RCC 7860 (cell line): ENCODE results near the gene TMEM181.
"Not testable (repeated sequence)": the region's sequence is repeated elsewhere in the genome, so short reads cannot be mapped to it uniquely, and the experiment has no call there.

ENCODE experiments used
- DNase-seq: peaks from one replicate; pipeline ENCODE4 v3.0.0-alpha.2; 2015; ENCODE audit warnings: low spot score
- FAIRE-seq: peaks from 2 replicates; lab custom pipeline; 2012; peaks lifted over from hg19 to GRCh38; lab: Jason Lieb, UNC

TMEM181 gene

DNA sequence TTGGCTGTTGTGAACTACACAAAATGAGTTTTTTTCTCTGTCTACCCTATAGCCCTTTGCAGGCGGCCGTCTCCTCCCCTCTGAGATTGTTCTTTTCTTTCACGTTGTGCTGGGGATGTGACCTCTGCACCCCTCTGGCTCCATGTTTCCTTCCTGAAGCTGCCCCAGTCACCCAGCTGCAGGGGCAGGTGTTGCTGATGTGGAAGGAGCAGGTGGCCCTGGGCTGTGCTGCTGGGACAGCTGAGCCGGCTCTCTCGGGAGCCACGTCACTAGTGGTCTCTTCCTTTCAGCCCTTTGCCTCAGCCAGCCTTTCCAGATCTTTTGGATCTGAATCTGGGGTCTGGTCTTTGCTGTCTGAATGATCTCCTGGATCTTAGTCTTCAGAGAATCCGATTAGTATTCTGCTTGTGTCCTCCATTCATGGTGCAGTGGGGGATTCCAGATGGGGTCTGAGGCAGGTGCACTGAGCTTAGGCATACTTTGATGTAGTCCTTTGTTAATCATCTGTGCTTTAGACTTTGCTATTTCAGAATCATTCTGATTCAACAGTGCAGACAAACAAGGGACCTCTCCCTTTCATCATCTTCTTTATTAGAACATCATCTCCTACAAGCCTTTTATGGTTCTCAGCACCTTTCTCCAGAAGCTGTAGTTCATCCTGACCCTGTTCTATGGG, 31.4 kb downstream of the TMEM181 start:
- FAIRE-seq (no peak), DNase-seq (no peak)

DNA sequence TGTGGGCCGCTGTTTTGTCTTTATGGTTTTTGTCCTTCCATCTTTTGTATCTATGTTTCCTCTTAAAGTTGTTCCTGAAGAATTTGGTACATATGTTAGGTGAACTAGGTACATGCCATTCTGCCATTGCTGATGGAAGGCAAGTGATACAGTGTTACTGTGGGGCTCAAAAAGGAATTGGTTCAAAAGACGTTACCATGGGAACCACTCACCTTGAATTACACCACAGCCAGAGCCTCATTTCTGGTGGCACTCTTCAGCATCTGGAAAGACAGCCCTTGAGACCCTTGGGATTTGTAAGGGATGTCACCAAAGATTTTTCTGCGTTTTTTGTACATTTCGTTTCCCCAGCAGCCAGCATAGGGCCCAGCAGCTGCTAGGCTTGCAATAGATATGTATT, 31.9 kb downstream of the TMEM181 start:
- FAIRE-seq: no peak
- DNase-seq: no peak

DNA sequence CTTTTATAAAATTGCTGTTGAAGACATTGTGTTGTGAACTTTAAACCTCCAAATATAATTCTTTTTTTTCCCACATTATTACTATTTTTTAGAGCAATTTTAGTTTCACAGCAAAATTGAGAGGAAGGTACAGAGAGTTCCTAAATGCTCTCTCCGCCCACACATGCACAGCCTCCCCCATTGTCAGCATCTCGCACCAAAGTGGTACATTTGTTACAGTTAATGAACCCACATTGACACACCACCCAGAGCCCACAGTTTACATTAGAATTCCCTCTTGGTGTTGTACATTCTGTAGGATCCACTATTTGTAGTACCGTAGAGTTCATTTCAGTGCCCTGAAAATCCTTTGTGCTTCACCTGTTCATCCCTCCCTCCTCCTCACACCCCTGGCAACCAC, 33.8 kb downstream of the TMEM181 start:
- DNase-seq: no peak
- no peak for FAIRE-seq

DNA sequence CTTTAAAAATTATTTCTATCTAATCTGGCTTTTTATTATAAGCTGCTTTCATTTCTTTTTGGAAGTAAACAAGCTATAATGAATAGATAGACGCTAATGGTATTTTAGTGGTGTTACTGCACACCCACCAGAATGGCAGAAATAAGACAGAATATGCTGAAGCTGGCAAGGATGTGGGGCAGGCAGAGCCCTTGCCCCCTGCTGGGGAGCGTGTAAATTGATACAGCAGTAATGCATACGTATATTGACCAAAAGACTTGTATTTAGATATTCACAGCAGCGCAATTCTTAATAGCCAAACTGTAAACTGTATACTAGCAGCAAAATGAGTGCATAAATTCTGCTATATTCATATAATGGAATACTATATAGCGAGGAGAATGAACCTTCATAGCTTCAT, 35.3 kb downstream of the TMEM181 start:
- FAIRE-seq (no peak), DNase-seq (no peak)

DNA sequence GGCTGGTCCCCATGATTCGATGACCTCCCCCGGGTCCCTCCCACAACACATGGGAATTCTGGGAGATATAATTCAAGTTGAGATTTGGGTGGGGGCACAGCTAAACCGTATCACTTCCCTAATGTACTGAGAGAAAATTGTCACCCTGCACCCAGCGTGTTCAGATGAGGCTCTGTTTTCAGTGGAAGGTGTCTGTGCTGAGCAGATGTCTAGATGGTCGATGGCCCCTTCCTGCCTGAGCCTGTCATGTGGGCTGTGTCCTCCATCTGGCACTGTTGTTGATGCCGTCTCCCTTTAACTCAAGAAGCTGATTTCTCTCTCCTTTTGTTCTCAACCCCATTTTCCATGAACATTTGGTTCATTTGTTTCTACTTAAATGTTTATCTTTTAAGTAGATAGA, 37.0 kb downstream of the TMEM181 start:
- FAIRE-seq (no peak), DNase-seq (no peak)

DNA sequence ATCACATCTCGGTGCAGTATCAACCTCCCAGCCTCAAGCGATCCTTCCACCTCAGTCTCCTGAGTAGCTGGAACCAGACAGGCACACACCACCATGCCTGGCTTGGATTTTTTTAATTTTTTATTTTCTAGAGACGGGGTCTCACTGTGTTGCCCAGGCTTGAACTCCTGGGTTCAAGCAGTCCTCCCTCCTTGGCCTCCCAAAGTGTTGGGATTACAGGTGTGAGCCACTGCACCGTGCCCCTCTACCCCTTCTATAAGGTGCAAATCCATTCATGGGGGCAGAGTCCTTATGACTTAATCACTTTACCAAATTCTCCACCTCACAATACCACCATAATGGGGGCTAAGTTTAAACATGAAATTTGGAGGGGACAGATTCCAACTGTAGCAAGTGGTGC, 37.7 kb downstream of the TMEM181 start:
- DNase-seq: no peak
- FAIRE-seq: no peak

DNA sequence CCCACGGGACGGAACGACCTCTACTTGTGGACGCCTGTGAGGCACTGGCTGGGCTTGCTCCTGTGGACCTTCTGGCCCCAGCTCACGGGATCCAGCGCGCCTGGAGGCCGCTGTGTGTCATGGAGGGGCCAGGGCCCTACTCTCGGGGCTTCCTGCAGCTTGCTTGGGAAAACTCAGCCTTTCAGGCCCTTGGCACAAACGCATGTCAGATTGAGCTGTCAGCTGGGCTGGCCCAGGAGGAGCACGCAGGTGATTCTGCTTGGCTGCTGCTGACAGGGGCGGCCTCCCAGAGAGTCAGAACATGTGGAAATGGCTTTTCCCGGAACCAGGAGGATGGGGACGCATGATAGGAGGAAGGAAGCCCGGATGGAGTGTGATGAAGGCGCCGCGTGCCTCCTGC, 39.7 kb downstream of the TMEM181 start:
- FAIRE-seq (no peak), DNase-seq (no peak)

DNA sequence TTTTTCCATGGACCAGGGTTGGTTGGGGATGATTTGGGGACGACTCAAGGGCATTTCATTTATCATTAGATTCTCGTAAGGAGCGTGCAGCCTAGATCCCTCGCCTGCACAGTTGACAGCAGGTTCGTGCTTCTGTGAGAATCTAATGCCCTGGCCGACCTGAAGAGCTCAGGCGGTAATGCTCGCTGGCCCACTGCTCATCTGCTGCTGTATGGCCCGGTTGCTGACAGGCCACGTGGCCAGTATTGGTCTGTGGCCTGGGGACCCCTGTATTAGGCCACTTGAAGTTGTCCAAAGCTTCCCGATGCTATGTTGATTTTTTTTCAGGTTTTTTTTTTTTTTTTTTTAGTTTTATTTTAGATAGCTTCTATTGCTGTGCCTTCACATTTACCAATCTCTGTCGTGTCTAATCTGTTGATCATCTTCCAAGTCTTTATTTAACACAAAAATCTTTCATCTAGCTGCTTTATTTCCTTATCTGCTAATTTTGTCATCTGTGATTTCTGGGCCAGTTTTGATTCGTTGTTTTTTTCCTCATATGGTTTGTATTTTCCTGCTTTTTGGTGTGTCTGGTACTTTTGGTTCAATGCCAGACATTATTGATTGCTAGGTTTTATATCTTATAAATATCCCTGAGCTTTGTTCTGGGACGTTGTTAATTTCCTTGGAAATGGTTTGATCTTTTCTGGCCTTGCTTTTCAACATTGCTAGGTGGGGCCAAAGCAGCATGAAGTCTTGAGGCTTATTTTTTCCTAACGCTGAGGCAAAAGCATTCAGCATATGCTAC, 43.6 kb downstream of the TMEM181 start:
- no peak for DNase-seq
- no peak for FAIRE-seq

DNA sequence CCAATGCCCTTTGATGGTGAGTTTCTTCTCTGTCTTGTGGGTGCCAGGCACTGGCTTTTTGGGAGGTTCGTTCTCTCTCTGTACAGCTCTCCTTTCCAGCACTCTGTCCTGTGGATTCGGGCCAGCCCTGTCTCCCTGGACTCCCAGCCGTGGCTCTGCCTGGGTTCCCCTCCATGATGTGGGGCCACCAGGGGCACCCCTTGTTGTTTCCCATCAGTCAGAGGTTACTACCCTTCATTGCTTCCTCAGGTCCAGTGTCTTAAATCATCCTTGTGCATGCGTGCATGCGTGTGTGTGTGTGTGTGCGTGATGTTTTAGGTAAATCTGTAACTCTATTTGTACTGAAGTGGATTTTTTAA, 44.1 kb downstream of the TMEM181 start:
- FAIRE-seq (no peak), DNase-seq (no peak)

DNA sequence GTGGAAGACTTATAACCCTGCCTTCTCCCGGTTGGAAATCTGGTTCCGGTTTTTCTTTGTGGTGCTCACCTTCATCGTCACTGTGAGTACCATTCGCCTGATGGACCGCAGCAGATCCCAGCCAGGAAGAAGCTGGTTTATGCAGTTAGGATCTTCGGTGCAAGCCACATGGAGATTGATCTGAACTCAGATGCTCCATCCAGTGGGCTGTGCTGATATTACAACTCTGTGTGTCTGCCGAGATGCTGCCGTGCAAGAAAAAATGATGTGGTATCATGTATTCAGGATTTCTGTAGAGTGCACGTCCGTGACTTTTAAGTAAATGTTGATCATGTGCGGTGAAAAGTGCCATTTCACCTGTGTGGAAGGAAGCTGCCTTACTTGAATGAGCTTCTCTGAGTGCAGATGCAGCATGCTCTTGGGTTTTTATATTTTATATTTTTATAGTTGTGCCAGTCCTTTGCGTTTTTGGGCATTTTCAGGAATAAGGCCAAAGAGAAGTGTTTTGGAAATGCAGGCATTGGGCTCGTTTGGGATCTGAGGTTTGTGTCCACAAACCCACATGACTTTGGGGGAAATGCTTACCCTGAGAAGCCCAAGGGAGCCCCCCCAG, 45.5 kb downstream of the TMEM181 start:
- DNase-seq (peak; percentile 37), FAIRE-seq (peak; percentile 21)

DNA sequence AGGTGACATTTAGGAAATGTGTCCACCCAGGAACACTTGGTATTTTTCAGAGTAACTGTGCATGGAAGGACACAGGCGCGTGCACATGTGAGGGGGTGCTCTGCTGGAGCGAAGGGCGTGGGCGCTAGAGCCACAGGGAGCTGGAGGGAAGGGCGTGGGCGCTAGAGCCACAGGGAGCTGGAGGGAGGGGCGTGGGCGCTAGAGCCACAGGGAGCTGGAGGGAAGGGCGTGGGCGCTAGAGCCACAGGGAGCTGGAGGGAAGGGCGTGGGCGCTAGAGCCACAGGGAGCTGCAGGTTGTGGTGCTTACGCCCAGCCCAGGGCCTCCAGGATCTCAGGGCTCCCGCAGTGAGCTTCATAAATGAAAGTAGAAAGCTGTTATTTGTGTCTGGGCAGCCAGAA, 46.1 kb downstream of the TMEM181 start:
- not testable (repeated sequence) for FAIRE-seq, DNase-seq

DNA sequence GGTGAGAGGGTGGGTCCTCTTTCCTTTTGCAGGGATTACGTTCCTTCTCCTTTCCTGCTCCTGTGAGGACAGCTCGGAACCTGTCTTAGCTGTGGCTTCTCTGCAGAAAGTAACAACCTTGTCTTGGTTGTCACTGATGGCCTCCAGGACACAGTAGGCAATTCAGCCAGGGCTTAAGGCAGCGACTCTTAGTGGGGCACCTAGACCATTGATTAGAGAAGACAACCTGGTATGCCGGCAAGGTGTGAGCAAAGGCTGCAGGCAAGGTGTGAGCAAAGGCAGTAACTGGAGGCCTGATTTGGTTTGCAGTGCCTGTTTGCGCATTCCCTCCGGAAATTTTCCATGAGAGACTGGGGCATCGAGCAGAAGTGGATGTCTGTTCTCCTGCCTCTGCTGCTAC, 47.0 kb downstream of the TMEM181 start:
- no peak for FAIRE-seq
- DNase-seq: no peak

DNA sequence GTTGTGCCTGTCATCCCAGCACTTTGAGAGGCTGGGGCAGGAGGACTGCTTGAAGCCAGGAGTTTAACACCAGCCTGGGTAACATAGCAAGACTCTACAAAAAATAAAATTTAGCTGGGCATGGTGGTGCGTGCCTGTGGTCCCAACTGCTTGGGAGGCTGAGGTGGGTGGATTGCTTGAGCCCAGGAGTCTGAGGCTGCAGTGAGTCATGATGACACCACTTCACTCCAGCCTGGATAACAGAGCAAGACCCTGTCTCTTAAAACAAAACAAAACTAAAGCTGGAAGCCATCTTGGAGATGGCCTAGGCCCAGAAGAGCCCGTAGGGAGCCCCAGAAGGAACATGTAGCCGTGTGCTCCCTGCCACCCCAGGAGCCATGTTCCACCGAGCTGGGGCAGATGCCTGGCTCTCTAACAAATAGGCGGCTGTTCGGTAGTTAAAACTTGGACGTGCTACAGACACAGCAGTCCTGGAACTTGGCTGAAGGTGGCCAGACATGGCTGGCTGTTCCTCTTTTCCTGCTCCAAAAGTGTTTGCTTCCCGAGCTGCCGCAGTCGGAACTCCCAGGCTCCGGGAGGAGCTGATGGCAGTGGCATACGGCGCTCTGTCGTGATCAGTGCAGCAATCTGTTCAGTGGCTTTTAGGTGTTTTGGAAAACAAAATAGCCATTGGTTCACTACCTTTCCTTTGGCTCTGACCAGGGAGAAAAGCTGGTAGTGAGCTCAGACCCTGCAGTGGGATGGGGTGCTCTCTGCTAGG, 47.7 kb downstream of the TMEM181 start:
- no peak for FAIRE-seq
- DNase-seq: no peak

DNA sequence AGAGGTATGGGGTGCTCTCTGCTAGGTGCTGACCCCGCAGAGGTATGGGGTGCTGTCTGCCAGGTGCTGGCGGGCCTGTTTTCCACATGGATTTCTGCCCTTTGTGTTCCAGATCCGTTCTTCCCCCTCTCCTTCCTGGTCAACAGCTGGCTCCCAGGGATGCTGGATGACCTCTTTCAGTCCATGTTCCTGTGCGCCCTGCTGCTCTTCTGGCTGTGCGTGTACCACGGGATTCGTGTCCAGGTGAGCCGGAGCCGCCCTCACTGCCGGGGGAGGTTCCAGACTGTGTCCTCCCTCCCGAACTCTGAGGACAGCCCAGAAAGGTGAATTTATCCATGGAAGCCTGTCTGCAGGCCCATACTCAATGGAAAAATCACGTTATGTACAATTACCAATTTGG, 48.3 kb downstream of the TMEM181 start:
- no peak for FAIRE-seq

DNA sequence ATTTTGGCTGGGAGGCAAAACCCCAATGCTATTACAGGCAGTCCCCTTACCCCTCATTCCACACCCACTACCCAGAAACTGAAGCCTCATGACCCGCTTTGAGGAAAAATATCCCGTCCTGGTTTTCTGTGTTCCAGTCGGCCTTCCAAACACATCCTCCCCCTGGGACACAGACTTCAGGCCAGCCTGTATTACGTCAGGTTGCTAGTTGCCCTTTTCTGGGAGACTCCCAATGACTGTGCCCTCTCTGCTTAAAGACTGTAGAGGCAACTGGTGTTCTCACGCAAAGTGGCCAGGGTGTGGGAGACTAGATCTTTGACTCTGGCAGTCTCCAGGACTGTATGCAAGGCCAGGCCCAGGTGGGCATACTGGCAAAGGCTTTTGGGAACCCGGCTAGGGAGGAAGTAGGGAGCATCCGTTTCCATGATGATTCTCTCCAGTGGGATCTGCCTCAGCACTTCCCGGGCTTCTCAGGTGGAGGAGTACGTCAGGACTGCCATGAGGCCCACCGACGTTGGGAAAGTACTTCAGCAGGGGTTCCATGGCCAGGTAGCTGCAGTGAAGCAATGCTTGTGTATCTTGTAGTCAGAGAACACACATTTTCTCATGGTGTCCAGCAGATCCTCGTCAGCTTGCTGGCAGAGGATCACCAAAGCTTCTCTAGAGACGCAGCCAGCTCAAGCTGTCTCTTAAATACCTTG, 49.7 kb downstream of the TMEM181 start:
- DNase-seq (no peak), FAIRE-seq (no peak)

More for the DNA sequence above, 48.3 kb downstream of the TMEM181 start:
- no peak for DNase-seq

DNA sequence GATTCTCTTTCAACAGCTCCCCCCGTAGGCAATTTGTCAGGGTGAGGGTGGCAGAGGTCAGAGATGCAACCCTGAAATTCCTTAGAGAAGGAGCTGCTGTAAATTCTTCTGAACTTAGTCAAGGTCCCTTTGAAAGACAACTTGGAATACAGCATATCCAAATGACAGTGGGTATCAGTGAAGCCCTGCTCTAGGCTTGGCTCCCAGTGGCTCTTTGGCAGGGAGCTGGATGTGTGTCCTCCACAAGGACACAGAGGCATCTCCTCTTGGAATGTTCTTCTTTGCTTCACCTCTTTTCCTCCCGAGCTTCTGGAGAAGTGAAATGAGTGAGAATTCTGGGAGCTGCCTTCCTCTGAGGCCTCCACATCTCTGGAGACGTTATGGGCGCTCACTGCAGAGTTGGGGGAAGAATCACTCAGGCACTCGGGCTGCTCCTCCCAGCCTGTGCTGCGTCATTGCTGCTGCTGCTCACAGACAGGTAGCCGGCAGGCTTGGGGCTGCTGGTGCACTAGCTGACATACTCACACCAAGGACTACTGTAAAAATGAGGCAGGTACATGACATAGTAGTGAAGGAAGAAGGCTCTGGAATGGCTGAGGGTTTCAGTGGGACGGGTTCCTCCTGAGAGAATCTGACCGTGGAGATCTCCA, 50.6 kb downstream of the TMEM181 start:
- FAIRE-seq (no peak), DNase-seq (no peak)

DNA sequence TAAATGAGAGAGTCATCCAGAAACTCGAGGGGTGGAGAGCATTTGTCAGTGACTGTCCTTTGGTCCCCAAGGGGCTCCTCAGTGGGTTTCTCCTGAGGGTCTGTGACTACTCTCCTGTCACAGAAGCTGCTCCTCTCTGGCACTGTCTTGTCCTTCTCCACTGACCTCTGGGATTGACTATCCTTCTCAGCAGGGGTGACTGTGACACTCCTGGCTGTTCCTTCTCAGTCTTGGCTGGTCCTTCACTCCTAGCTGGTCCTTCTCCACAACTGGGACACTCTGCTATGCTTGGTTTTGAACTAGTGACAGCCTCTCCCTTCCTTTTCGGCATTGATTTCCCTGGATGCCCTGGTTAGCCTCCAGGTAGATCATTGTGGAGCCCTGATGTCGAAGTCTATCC, 51.1 kb downstream of the TMEM181 start:
- DNase-seq (no peak), FAIRE-seq (no peak)

DNA sequence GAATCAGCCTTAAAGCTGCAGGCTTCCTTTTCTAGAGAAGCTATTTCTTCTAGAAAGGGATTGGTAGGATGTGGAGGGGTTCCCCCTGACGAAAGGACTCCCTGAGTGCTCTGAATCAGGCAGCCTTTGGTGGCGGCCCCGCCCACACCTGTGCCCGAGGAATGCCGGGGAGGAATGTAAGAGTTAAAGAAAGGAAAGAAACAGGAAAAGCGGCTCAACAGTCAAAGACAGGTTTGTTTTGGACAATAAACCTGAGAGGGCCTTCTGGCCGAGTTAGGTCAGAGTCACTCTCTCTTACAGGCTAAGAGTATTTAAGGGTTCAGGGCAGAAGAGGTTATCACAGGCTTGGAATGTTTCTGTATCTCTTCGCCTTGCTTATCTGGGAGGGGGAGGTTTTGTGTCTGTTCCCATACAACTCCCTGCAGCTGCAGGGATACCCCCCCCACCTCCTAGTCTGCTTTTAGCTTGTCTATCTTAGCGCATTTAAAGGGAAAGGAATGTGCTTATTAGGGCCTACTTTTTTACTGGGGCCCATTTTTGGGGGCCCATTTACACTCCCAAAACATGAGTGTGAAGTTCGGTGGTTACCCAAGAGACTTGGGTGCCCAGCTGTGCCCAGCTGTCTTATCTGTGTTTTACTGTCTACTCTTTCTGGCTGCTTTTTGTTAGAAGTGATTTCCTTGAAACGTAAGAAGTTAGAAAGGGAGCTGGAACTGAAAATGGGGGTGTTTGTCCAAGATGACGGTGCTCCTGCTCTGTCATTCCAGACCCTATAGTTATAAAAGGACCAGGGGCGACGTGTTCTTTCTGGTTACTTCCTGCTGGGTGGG, 51.9 kb downstream of the TMEM181 start:
- DNase-seq (no peak), FAIRE-seq (no peak)

DNA sequence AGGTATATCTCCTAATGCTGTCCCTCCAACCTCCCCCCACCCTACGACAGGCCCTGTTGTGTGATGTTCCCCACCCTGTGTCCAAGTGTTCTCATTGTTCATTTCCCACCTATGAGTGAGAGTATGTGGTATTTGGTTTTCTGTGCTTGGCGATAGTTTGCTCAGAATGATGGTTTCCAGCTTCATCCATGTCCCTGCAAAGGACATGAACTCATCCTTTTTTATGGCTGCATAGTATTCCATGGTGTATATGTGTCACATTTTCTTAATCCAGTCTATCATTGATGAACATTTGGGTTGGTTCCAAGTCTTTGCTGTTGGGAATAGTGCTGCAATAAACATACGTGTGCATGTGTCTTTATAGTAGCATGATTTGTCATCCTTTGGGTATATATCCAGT, 54.7 kb downstream of the TMEM181 start:
- DNase-seq, FAIRE-seq: not testable (repeated sequence)
